Vagina (tissue), 2 donors: Measurements from ENCODE around the gene CTNNA3. TPM values are rescaled to one million over a fixed set of nuclear protein-coding genes. Genes with fewer than 3 reads are reported as not detected.

ENCODE experiments used
- DNase-seq, 2 donors: peaks; one replicate each; pipeline ENCODE4 v3.0.0-alpha.2; 2017; ENCODE audit errors: extremely low spot score in 2 of 2
- H3K27ac ChIP-seq: fragments of 200-600 bp; sonication (generic); one replicate; pipeline ENCODE4 v1.5.1; 2019
- H3K27me3 ChIP-seq: fragments of 200-600 bp; sonication (generic); one replicate; pipeline ENCODE4 v1.5.1; 2019
- H3K36me3 ChIP-seq, 2 donors: fragments of 200-600 bp; sonication (generic); one replicate each; pipeline ENCODE4 v1.5.1; 2017 to 2019
- H3K4me1 ChIP-seq: fragments of 200-600 bp; sonication (generic); one replicate; pipeline ENCODE4 v1.5.1; 2019
- H3K4me3 ChIP-seq, 2 donors: fragments of 200-600 bp; sonication (generic); 1 replicate in 1 of 2; 2 replicates in 1 of 2; pipeline ENCODE4 v1.5.1; 2016 to 2019
- H3K9me3 ChIP-seq: fragments of 200-600 bp; sonication (generic); one replicate; pipeline ENCODE4 v1.5.1; 2019
- CTCF ChIP-seq, 3 experiments: fragments of 450-650 bp in 2 of 3; fragments of 200-600 bp in 1 of 3; sonication (generic) in 1 of 3; IDR thresholded peaks; one replicate each; pipeline ENCODE4 v1.5.1; 2017 to 2019; ENCODE audit warnings: antibody characterized with exemption in 3 of 3, mild to moderate bottlenecking in 2 of 3, moderate library complexity in 2 of 3
- POLR2A ChIP-seq, 2 donors: fragments of 450-650 bp; IDR thresholded peaks; one replicate each; pipeline ENCODE4 v1.6.1; 2017; ENCODE audit warnings: antibody characterized with exemption in 2 of 2, mild to moderate bottlenecking in 2 of 2, moderate library complexity in 2 of 2
- POLR2AphosphoS5 ChIP-seq, 2 donors: sonication (generic); formaldehyde crosslinking; IDR thresholded peaks; one replicate each; pipeline ENCODE4 v1.9.0; 2017; ENCODE audit warnings: antibody characterized with exemption in 2 of 2, mild to moderate bottlenecking in 2 of 2, low read depth in 1 of 2; ENCODE audit not compliant: insufficient read depth in 1 of 2
- intact Hi-C: fragments of 100-400 bp; cut with DNase I; formaldehyde crosslinking; loops from one replicate; pipeline ENCODE4 v1.15.1; 2023
- total RNA-seq: library from RNA; depleted of rRNA; stranded (reverse); fragments of >200 nt; gene quantifications from one replicate; pipeline ENCODE4 v1.2.3, GENCODE V29; 2016

Gene CTNNA3
- total RNA-seq, 1 donor from 2014 or later = 0.98 TPM

GRCh38 chr10:66654861-66655260 lies 1041.1 kb downstream of the CTNNA3 start:
- DNase-seq = no peak
- Histone ChIP-seq H3K4me3 (no peak overlapping the region), H3K27me3 (no peaks in the 10 kb centered on the region), H3K36me3 (no peaks in the 10 kb centered on the region), H3K4me1 (no peaks in the 10 kb centered on the region), H3K27ac (no peak overlapping the region), H3K9me3 (no peaks in the 10 kb centered on the region)
- intact Hi-C loops = no loop called here
- TF ChIP-seq POLR2AphosphoS5 (IDR thresholded peaks at IDR 0.05; ENCODE audit: insufficient read depth in 1 of 2, low read depth in 1 of 2) = no peak
- no peak for TF ChIP-seq CTCF (IDR thresholded peaks at IDR 0.05)
- no peak for TF ChIP-seq POLR2A (IDR thresholded peaks at IDR 0.05)

- Histone ChIP-seq H3K27ac (no peak overlapping the region), H3K4me3 (no peak overlapping the region), H3K4me1 (no peaks in the 10 kb centered on the region), H3K36me3 (no peaks in the 10 kb centered on the region), H3K9me3 (no peaks in the 10 kb centered on the region), H3K27me3 (no peaks in the 10 kb centered on the region)
- TF ChIP-seq CTCF (IDR thresholded peaks at IDR 0.05) (no peak), POLR2A (IDR thresholded peaks at IDR 0.05) (no peak), POLR2AphosphoS5 (IDR thresholded peaks at IDR 0.05; ENCODE audit: insufficient read depth in 1 of 2, low read depth in 1 of 2) (no peak)
- intact Hi-C loops = no loop called here
- no peak for DNase-seq
Measured at GRCh38 chr10:66651308-66652082, 1044.5 kb downstream of the CTNNA3 start.

GRCh38 chr10:66649626-66650025 lies 1046.4 kb downstream of the CTNNA3 start:
- no peaks in the 10 kb centered on the region for H3K36me3 ChIP-seq
- H3K4me3 ChIP-seq = no peak overlapping the region
- no peak overlapping the region for H3K27ac ChIP-seq
- TF ChIP-seq POLR2AphosphoS5 (IDR thresholded peaks at IDR 0.05; ENCODE audit: insufficient read depth in 1 of 2, low read depth in 1 of 2) (no peak), CTCF (IDR thresholded peaks at IDR 0.05) (no peak), POLR2A (IDR thresholded peaks at IDR 0.05) (no peak)
- H3K27me3 ChIP-seq = no peaks in the 10 kb centered on the region
- intact Hi-C loops = no loop called here
- H3K4me1 ChIP-seq = no peaks in the 10 kb centered on the region
- DNase-seq = no peak
- H3K9me3 ChIP-seq = no peaks in the 10 kb centered on the region

GRCh38 chr10:66642217-66642616 lies 1053.8 kb downstream of the CTNNA3 start:
- Histone ChIP-seq H3K4me3 (no peak overlapping the region), H3K4me1 (no peaks in the 10 kb centered on the region), H3K9me3 (no peaks in the 10 kb centered on the region), H3K27ac (no peak overlapping the region), H3K27me3 (no peaks in the 10 kb centered on the region), H3K36me3 (no peaks in the 10 kb centered on the region)
- TF ChIP-seq POLR2A (IDR thresholded peaks at IDR 0.05) (no peak), CTCF (IDR thresholded peaks at IDR 0.05) (no peak), POLR2AphosphoS5 (IDR thresholded peaks at IDR 0.05; ENCODE audit: insufficient read depth in 1 of 2, low read depth in 1 of 2) (no peak)
- intact Hi-C loops = no loop called here
- no peak for DNase-seq

GRCh38 chr10:66639371-66639770 lies 1056.6 kb downstream of the CTNNA3 start:
- Histone ChIP-seq H3K27ac (no peak overlapping the region), H3K4me1 (no peaks in the 10 kb centered on the region), H3K9me3 (no peaks in the 10 kb centered on the region), H3K36me3 (no peaks in the 10 kb centered on the region), H3K27me3 (no peaks in the 10 kb centered on the region), H3K4me3 (no peak overlapping the region)
- DNase-seq = no peak
- intact Hi-C loops = no loop called here
- no peak for TF ChIP-seq POLR2A (IDR thresholded peaks at IDR 0.05)
